Upper lobe of left lung (tissue), 6 donors: ENCODE results near the gene CTRL. TPM values are rescaled to one million over a fixed set of nuclear protein-coding genes. Genes with fewer than 3 reads are reported as not detected.
"Not testable (repeated sequence)": the region's sequence is repeated elsewhere in the genome, so short reads cannot be mapped to it uniquely, and the experiment has no call there.

ENCODE experiments used
- ATAC-seq, 2 donors: fragments of 200-7000 bp; cut with Tn5 transposase; one replicate each; pipeline ENCODE4 v1.9.1; 2022; ENCODE audit warnings: mild to moderate bottlenecking in 2 of 2, moderate library complexity in 2 of 2; ENCODE audit not compliant: low FRiP score in 2 of 2
- DNase-seq, 2 donors: peaks; one replicate each; pipeline ENCODE4 v3.0.0-alpha.2; 2019 to 2020
- H3K27ac ChIP-seq, 4 donors: fragments of 200-600 bp; sonication (generic); one replicate each; pipeline ENCODE4 v1.5.1; 2016 to 2019
- H3K27me3 ChIP-seq, 4 donors: fragments of 200-600 bp; sonication (generic); one replicate each; pipeline ENCODE4 v1.5.1; 2017 to 2019
- H3K36me3 ChIP-seq, 4 donors: fragments of 200-600 bp; sonication (generic); one replicate each; pipeline ENCODE4 v1.5.1; 2016 to 2019
- H3K4me1 ChIP-seq, 4 donors: fragments of 200-600 bp; sonication (generic); one replicate each; pipeline ENCODE4 v1.5.1; 2018 to 2019
- H3K4me3 ChIP-seq, 4 donors: fragments of 200-600 bp; sonication (generic); one replicate each; pipeline ENCODE4 v1.5.1; 2017 to 2019; ENCODE audit warnings: mild to moderate bottlenecking in 2 of 4, moderate library complexity in 1 of 4
- H3K9me3 ChIP-seq, 4 donors: fragments of 200-600 bp; sonication (generic); one replicate each; pipeline ENCODE4 v1.5.1; 2018 to 2019
- CTCF ChIP-seq, 6 experiments: fragments of 450-650 bp in 4 of 6; fragments of 200-600 bp in 2 of 6; sonication (generic) in 2 of 6; IDR thresholded peaks; one replicate each; pipeline ENCODE4 v1.5.1; 2016 to 2019; ENCODE audit warnings: antibody characterized with exemption in 6 of 6
- EP300 ChIP-seq, 4 donors: sonication (generic); formaldehyde crosslinking; IDR thresholded peaks; one replicate each; pipeline ENCODE4 v1.5.1; 2017; ENCODE audit warnings: antibody characterized with exemption in 4 of 4, control low read depth in 2 of 4
- POLR2A ChIP-seq, 4 donors: fragments of 450-650 bp; IDR thresholded peaks; one replicate each; pipeline ENCODE4 v1.5.1; 2016 to 2017; ENCODE audit warnings: antibody characterized with exemption in 4 of 4, mild to moderate bottlenecking in 2 of 4
- POLR2AphosphoS5 ChIP-seq, 2 donors: sonication (generic); formaldehyde crosslinking; IDR thresholded peaks; one replicate each; pipeline ENCODE4 v1.5.1; 2017; ENCODE audit warnings: antibody characterized with exemption in 2 of 2
- WGBS, 2 donors: methylation state at CpG; one replicate each; pipeline ENCODE4 v1.1.5; 2017 to 2018; 5-methylcytosine and 5-hydroxymethylcytosine counted together
- total RNA-seq, 6 donors: library from RNA; depleted of rRNA in 4 of 6; stranded (reverse); fragments of >200 nt in 4 of 6; gene quantifications; one replicate each; pipeline versions ENCODE4 v1.1.0 to v1.2.1, GENCODE V29; 2016 to 2021
- donor health status: DM: no; HTN: no; CAD: no; lungs with moderate emphysema.
- donor health status: DM: no; HTN: yes; CAD: no; lungs with severe emphysema.

The CTRL gene
- total RNA-seq, 6 donors from 2014 or later: 1.6 to 4.2 (median 2.4) TPM

GRCh38 chr16:67976205-67976604 is 44.5 kb upstream of the CTRL start:
- no peaks in the 10 kb centered on the region for H3K36me3 ChIP-seq
- no peaks in the 10 kb centered on the region for H3K4me1 ChIP-seq
- no peaks in the 10 kb centered on the region for H3K27me3 ChIP-seq
- ATAC-seq (no peak), DNase-seq (no peak)
- H3K27ac ChIP-seq: no peak overlapping the region
- no peaks in the 10 kb centered on the region for H3K9me3 ChIP-seq
- 100% methylated on average over 1 to 2 of the region's 2 CpGs for WGBS, 2 donors
- TF ChIP-seq EP300 (IDR thresholded peaks at IDR 0.05) (no peak), CTCF (IDR thresholded peaks at IDR 0.05) (no peak), POLR2A (IDR thresholded peaks at IDR 0.05) (no peak), POLR2AphosphoS5 (IDR thresholded peaks at IDR 0.05) (no peak)
- H3K4me3 ChIP-seq: no peak overlapping the region

GRCh38 chr16:67975321-67976105 is 43.9 kb upstream of the CTRL start:
- TF ChIP-seq POLR2AphosphoS5 (IDR thresholded peaks at IDR 0.05) (no peak), EP300 (IDR thresholded peaks at IDR 0.05) (no peak), POLR2A (IDR thresholded peaks at IDR 0.05) (no peak), CTCF (IDR thresholded peaks at IDR 0.05) (no peak)
- H3K27ac ChIP-seq: no peak overlapping the region
- no peaks in the 10 kb centered on the region for H3K9me3 ChIP-seq
- DNase-seq (no peak), ATAC-seq (no peak)
- H3K4me3 ChIP-seq: no peak overlapping the region
- H3K4me1 ChIP-seq: no peaks in the 10 kb centered on the region
- no peaks in the 10 kb centered on the region for H3K27me3 ChIP-seq
- WGBS, 2 donors: 74 to 78% methylated on average over 14 of the region's 14 CpGs
- no peaks in the 10 kb centered on the region for H3K36me3 ChIP-seq

GRCh38 chr16:67972285-67972684 is 40.6 kb upstream of the CTRL start:
- not testable (repeated sequence) for H3K27me3 ChIP-seq, DNase-seq, ATAC-seq, H3K9me3 ChIP-seq, H3K27ac ChIP-seq, H3K36me3 ChIP-seq, H3K4me3 ChIP-seq
- peaks cover 0 to 17% (median 6%) of the 10 kb centered on the region in 4 donors for H3K4me1 ChIP-seq
- WGBS, 2 donors: 87 to 95% methylated on average over 7 of the region's 7 CpGs

GRCh38 chr16:67971111-67971510 is 39.4 kb upstream of the CTRL start:
- 88 to 96% methylated on average over 9 of the region's 9 CpGs for WGBS, 2 donors
- H3K27ac ChIP-seq: no peak overlapping the region
- peaks cover 11 to 29% (median 18%) of the 10 kb centered on the region in 4 donors for H3K4me1 ChIP-seq
- no peak for ATAC-seq
- no peaks in the 10 kb centered on the region for H3K36me3 ChIP-seq
- H3K4me3 ChIP-seq: no peak overlapping the region
- no peak for DNase-seq
- H3K9me3 ChIP-seq: no peaks in the 10 kb centered on the region
- no peak for TF ChIP-seq POLR2A (IDR thresholded peaks at IDR 0.05)
- H3K27me3 ChIP-seq: no peaks in the 10 kb centered on the region

GRCh38 chr16:67969254-67970039 is 37.8 kb upstream of the CTRL start:
- Histone ChIP-seq H3K27ac (peak overlapping the region; percentile 90 to 98 (median 96)), H3K27me3 (no peaks in the 10 kb centered on the region), H3K4me1 (peaks cover 19 to 39% (median 28%) of the 10 kb centered on the region in 4 donors), H3K4me3 (peak overlapping the region; percentile 49 to 99 (median 76)), H3K36me3 (peaks cover 0 to 4% (median 0%) of the 10 kb centered on the region in 4 donors), H3K9me3 (no peaks in the 10 kb centered on the region)
- peak in 1 of 2 donors; percentile 78 for DNase-seq
- no peak for TF ChIP-seq POLR2A (IDR thresholded peaks at IDR 0.05)
- TF ChIP-seq CTCF (IDR thresholded peaks at IDR 0.05): no peak
- TF ChIP-seq EP300 (IDR thresholded peaks at IDR 0.05): no peak
- TF ChIP-seq POLR2AphosphoS5 (IDR thresholded peaks at IDR 0.05): no peak
- no peak for ATAC-seq
- WGBS, 2 donors: 50 to 53% methylated on average over 24 to 33 of the region's 40 CpGs
